Measurements from ENCODE around the gene UBE2G1. TPM values are rescaled to one million over a fixed set of nuclear protein-coding genes. Genes with fewer than 3 reads are reported as not detected.

UBE2G1 gene
- total and polyA plus RNA-seq, 11 donors, result 19.4 to 125 (median 94.7) TPM

- ATAC-seq, result no peak
- no peak for DNase-seq
- Histone ChIP-seq H3K4me1 (peaks cover 0 to 39% (median 8%) of the 10 kb centered on the region in 12 donors), H3K27ac (no peak overlapping the region), H3K9me3 (no peaks in the 10 kb centered on the region), H3K27me3 (no peaks in the 10 kb centered on the region), H3K4me3 (no peak overlapping the region), H3K36me3 (peaks cover 0 to 46% (median 14%) of the 10 kb centered on the region in 9 donors)
- TF ChIP-seq CTCF (IDR thresholded peaks at IDR 0.05) (no peak), POLR2A (IDR thresholded peaks at IDR 0.05) (no peak)
- WGBS, 4 donors, result 64 to 77% (median 73%) methylated on average over 3 of the region's 3 CpGs
- intact Hi-C loops (cut with DNase I), result loop anchor here in 1 of 10 donors (5.0 kb wide), 1 partner anchor 80 kb away; no protein-coding TSS in a partner anchor
Measured at GRCh38 chr17:4297351-4297750, 69.1 kb downstream of the UBE2G1 start.

DNA sequence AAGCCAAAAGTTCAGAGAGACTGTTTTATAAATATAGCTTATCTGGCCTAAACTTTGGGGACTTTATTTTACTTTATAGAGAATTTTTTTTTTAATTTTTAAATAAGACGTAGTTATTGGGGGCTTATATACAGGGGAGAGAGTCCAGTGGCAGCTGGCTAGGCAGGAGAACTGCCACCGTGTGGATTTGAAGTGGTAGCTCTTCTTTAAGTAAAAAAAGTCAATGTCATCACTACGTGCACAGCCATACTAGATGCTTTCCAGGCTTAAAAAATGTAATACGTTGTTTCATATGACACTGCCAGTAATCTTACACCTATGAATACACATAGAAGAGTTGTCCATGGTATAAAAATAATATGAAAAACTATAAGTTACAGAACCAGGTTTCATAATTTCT, 70.8 kb downstream of the UBE2G1 start:
- Histone ChIP-seq H3K36me3 (peaks cover 0 to 34% (median 13%) of the 10 kb centered on the region in 9 donors), H3K4me1 (peaks cover 0 to 34% (median 5%) of the 10 kb centered on the region in 12 donors), H3K27ac (no peak overlapping the region), H3K27me3 (no peaks in the 10 kb centered on the region), H3K4me3 (no peak overlapping the region), H3K9me3 (no peaks in the 10 kb centered on the region)
- ATAC-seq, result peak in 1 of 4 donors; percentile 37
- WGBS, 4 donors, result 53 to 56% (median 54%) methylated on average over 4 of the region's 4 CpGs
- TF ChIP-seq CTCF (IDR thresholded peaks at IDR 0.05), result no peak
- TF ChIP-seq POLR2A (IDR thresholded peaks at IDR 0.05), result no peak
- intact Hi-C loops (cut with DNase I), result loop anchor here in 1 of 10 donors (5.0 kb wide), 1 partner anchor 78 kb away; no protein-coding TSS in a partner anchor
- DNase-seq, result no peak

GRCh38 chr17:4293572-4293971, 72.9 kb downstream of the UBE2G1 start:
- 91 to 97% (median 95%) methylated on average over 1 of the region's 1 CpG for WGBS, 4 donors
- Histone ChIP-seq H3K27ac (no peak overlapping the region), H3K4me3 (no peak overlapping the region), H3K4me1 (peaks cover 0 to 21% (median 4%) of the 10 kb centered on the region in 12 donors), H3K36me3 (peaks cover 0 to 54% (median 30%) of the 10 kb centered on the region in 9 donors), H3K9me3 (no peaks in the 10 kb centered on the region), H3K27me3 (no peaks in the 10 kb centered on the region)
- no peak for DNase-seq
- intact Hi-C loops (cut with DNase I), result no loop called here
- no peak for ATAC-seq
- no peak for TF ChIP-seq POLR2A (IDR thresholded peaks at IDR 0.05)
- TF ChIP-seq CTCF (IDR thresholded peaks at IDR 0.05), result no peak

- Histone ChIP-seq H3K36me3 (peaks cover 0 to 64% (median 44%) of the 10 kb centered on the region in 9 donors), H3K4me3 (no peak overlapping the region), H3K27ac (no peak overlapping the region), H3K9me3 (no peaks in the 10 kb centered on the region), H3K27me3 (no peaks in the 10 kb centered on the region), H3K4me1 (no peaks in the 10 kb centered on the region)
- no peak for TF ChIP-seq CTCF (IDR thresholded peaks at IDR 0.05)
- DNase-seq, result no peak
- intact Hi-C loops (cut with DNase I), result no loop called here
- no peak for ATAC-seq
- 94 to 97% (median 96%) methylated on average over 3 of the region's 3 CpGs for WGBS, 4 donors
Measured at GRCh38 chr17:4287710-4288109, 78.8 kb downstream of the UBE2G1 start.
